SIG-M5 treated with dmso at 0.1 percent for 504 hours (cell line): ENCODE results near the gene CHID1.
A peak's percentile ranks its signal among the peaks of the same experiment; 100 is the strongest.

Source experiments
- DNase-seq: peaks from one replicate; lab custom pipeline; 2025; ENCODE audit not compliant: unreplicated experiment; lab: John Stamatoyannopoulos, UW

CHID1 gene

GRCh38 chr11:933142-933851 lies 22.7 kb upstream of the CHID1 start:
- no peak for DNase-seq

GRCh38 chr11:932435-932834 lies 21.8 kb upstream of the CHID1 start:
- no peak for DNase-seq

GRCh38 chr11:931385-931784 lies 20.8 kb upstream of the CHID1 start:
- no peak for DNase-seq

GRCh38 chr11:929405-929804 lies 18.8 kb upstream of the CHID1 start:
- no peak for DNase-seq

GRCh38 chr11:928786-929185 lies 18.2 kb upstream of the CHID1 start:
- no peak for DNase-seq

GRCh38 chr11:927871-928270 lies 17.3 kb upstream of the CHID1 start:
- DNase-seq: no peak

- DNase-seq: no peak
These were observed 15.8 kb upstream of the CHID1 start for GRCh38 chr11:926341-926916.

- peak; percentile 63 for DNase-seq
These were observed 15.1 kb upstream of the CHID1 start, which contains the start of gene AP2A2 for GRCh38 chr11:925496-926301. Gene AP2A2, plus strand, starts transcription at chr11:925870. Its CDS starts 152 bp downstream, at chr11:926022.

GRCh38 chr11:925158-925495 lies 14.5 kb upstream of the CHID1 start:
- DNase-seq: no peak

GRCh38 chr11:924406-925157 lies 14.0 kb upstream of the CHID1 start:
- no peak for DNase-seq

- DNase-seq: no peak
These were observed 13.2 kb upstream of the CHID1 start for GRCh38 chr11:923691-924405.

GRCh38 chr11:921921-922678 lies 11.5 kb upstream of the CHID1 start:
- no peak for DNase-seq

- no peak for DNase-seq
These were observed 6.8 kb upstream of the CHID1 start for GRCh38 chr11:917426-917825.

GRCh38 chr11:914747-915501 lies 4.3 kb upstream of the CHID1 start:
- no peak for DNase-seq

- no peak for DNase-seq
These were observed 3.6 kb upstream of the CHID1 start for GRCh38 chr11:914204-914603.

GRCh38 chr11:913043-913442 lies 2.4 kb upstream of the CHID1 start:
- no peak for DNase-seq

GRCh38 chr11:912266-912665 lies 1.7 kb upstream of the CHID1 start:
- no peak for DNase-seq

GRCh38 chr11:911890-912219 lies 1.2 kb upstream of the CHID1 start:
- DNase-seq: no peak

GRCh38 chr11:911031-911889 lies 650 bp upstream of the CHID1 start:
- peak; percentile 38 for DNase-seq
